ENCODE results near the gene HECW1. TPM values are rescaled to one million over a fixed set of nuclear protein-coding genes. Genes with fewer than 3 reads are reported as not detected.

The HECW1 gene
- total and polyA plus RNA-seq, 5 donors: 0.16 TPM; not detected in 4

DNA sequence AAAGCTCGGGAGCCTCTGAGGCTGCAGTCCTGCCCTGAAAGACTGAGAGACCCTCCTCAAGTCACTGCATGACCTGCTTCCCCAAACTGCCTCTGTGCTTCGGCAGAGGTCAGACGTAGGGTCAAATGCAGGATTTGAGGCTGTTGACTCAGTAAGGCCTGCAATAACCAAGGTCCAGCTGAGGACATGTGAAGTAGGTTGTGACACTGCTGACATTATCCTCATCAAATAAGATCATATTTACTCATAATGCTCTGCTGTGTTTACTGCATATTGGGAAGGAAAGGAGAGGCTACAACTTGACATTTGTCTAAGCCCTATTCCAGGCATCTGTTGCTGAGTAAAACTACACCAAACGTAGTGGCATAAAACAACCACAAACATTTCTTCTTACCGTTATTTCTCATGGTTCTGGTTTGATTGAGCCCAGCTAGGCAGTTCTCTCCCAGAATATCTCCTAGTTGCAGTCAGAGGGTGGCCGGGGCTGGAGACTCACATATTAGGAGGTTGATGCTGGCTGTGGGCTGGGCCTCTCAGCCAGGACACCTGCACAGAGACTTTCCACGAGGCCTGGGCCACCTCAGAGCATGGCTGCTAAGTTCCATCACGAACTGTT is 348.4 kb downstream of the HECW1 start:
- WGBS: 86% methylated on average over 8 of the region's 8 CpGs
- Histone ChIP-seq H3K4me3 (ENCODE audit: low read length) (no peak overlapping the region), H3K9me3 (ENCODE audit: control insufficient read depth, low read length) (no peaks in the 10 kb centered on the region), H3K4me1 (ENCODE audit: control insufficient read depth, insufficient read depth, low read length) (no peaks in the 10 kb centered on the region), H3K27ac (ENCODE audit: low read length) (no peak overlapping the region), H3K27me3 (ENCODE audit: control insufficient read depth, insufficient read depth) (no peaks in the 10 kb centered on the region)
- DNase-seq (no peak), ATAC-seq (no peak)
- intact Hi-C loops (cut with DNase I): no loop called here

DNA sequence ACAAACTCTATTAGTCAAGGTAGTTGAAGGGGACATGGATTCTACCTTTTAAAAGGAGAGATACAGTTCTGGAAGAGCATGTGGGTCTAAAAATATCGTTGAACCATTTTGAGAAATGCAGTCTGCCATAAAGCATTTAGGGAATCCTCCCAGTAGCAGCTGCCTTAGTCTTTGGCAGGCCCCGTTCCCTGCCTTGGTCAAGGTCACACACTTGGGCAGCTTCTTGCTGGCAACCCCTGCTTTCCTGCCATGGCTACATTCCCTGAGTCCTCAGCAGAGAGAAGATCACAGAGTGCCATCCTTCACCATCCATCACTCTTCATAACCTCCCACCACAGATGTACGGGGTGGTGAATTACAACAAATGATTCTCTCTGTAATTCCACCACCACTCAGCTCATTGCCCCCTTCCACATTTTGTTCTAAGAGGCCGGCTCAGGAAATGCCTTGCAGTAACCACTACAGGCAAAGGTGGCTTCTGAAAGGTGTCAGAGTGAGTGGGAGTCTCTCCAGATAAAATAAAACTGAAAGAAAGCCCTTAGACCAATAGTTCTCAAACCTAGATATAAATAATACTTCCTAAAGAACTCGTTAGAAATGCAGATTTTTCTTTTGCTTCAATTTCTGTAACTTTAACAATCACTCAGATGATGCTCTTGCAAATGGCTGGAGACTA is 349.0 kb downstream of the HECW1 start:
- WGBS: 66% methylated on average over 5 of the region's 5 CpGs
- ATAC-seq: peak in 1 of 2 donors; percentile 29
- Histone ChIP-seq H3K4me3 (ENCODE audit: low read length) (no peak overlapping the region), H3K4me1 (ENCODE audit: control insufficient read depth, insufficient read depth, low read length) (no peaks in the 10 kb centered on the region), H3K27ac (ENCODE audit: low read length) (no peak overlapping the region), H3K27me3 (ENCODE audit: control insufficient read depth, insufficient read depth) (no peaks in the 10 kb centered on the region), H3K9me3 (ENCODE audit: control insufficient read depth, low read length) (no peaks in the 10 kb centered on the region)
- DNase-seq: no peak
- intact Hi-C loops (cut with DNase I): no loop called here

DNA sequence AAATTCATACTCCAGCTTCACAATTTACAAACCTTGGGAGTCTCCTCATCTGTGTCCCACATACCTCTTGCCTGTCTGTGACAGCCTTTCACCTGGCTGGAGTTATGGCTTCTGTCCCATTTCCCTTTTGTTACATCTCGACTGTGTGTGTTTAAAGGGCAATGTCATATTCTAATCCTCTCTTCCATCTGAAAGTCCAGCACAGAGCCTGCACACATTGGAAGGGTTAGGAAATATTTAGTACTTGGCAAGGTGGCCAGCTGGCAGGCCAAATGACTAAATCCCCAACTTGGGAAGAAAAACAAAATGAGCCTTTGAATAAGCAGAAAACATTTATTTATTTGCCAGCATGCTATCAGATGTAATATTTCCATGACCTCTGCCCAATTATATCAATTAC is 350.4 kb downstream of the HECW1 start:
- H3K27me3 ChIP-seq (ENCODE audit: control insufficient read depth, insufficient read depth): no peaks in the 10 kb centered on the region
- no peak overlapping the region for H3K27ac ChIP-seq (ENCODE audit: low read length)
- H3K9me3 ChIP-seq (ENCODE audit: control insufficient read depth, low read length): no peaks in the 10 kb centered on the region
- WGBS: 46% methylated on average over 1 of the region's 1 CpG
- no peaks in the 10 kb centered on the region for H3K4me1 ChIP-seq (ENCODE audit: control insufficient read depth, insufficient read depth, low read length)
- peak in 1 of 3 donors; percentile 64 for DNase-seq
- H3K4me3 ChIP-seq (ENCODE audit: low read length): no peak overlapping the region
- ATAC-seq: no peak
- intact Hi-C loops (cut with DNase I): no loop called here

DNA sequence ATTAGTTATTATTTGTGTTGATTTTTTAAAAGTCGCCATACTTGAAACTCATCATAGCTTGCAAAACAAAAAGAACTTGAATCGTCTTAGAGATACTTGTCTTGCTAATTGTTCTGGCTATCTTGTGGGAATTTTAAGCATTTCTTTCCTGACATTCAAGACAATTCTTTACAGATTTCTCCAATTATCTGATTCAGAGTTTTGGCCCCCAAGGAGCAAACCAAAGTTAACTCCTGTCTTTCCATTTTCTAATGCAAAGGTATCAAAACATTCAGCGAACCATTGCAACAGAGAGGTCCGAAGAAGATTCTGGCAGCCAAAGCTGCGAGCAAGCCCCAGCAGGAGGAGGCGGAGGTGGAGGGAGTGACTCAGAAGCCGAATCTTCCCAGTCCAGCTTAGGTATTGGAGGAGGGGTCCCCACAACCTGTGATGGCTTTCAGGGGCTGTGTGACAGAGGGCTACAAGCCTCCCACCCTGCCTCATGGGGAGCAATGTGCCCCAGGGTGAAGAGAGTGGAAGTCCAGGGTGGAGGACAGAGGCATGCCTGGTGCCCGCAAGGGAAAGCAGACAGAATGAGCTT is 351.0 kb downstream of the HECW1 start:
- no peak overlapping the region for H3K4me3 ChIP-seq (ENCODE audit: low read length)
- ATAC-seq: no peak
- intact Hi-C loops (cut with DNase I): no loop called here

DNA sequence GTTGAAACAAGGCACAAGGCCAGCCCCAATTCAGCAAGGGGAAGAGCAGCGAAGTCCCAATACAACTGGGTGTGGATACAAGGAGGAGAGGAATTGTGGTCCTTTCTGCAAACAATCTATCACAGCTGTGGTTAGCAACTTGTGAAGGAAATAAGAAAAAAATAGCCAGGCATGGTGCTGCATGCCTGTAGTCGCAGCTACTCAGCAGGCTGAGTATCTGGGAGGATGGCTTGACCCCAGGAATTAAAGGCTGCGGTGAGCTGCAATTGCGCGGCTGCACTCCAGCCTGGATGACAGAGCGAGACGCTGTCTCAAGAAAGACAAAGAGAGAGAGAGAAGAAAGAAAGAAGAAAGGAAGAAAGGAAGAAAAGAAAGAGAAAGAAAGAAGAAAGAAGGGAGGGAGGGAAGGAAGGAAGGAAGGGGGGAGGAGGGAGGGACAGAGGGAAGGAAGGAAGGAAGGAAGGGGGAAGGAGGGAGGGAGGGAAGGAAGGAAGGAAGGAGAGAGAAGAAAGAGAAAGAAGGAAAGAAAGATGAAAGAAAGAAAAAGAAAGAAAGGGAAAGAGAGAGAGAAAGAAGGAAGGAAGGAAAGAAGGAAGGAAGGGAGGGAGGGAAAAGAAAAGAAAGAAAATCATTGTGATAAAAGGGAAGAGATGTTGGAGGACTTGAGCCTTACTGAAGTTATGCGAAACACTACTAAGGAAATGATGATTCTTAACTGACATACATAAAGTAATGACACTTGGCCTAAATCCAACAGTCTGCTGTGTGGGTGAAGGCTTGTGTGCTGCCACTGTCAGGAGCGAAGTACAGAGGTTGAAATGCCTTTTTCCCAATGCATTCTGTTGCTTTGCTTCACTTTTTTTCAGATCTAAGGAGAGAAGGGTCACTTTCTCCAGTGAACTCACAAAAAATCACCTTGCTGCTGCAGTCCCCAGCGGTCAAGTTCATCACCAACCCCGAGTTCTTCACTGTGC is 353.4 kb downstream of the HECW1 start:
- intact Hi-C loops (cut with DNase I): no loop called here

More for the DNA sequence above, 351.0 kb downstream of the HECW1 start:
- no peak for DNase-seq
- Histone ChIP-seq H3K4me1 (ENCODE audit: control insufficient read depth, insufficient read depth, low read length) (no peaks in the 10 kb centered on the region), H3K27ac (ENCODE audit: low read length) (no peak overlapping the region), H3K27me3 (ENCODE audit: control insufficient read depth, insufficient read depth) (no peaks in the 10 kb centered on the region), H3K9me3 (ENCODE audit: control insufficient read depth, low read length) (no peaks in the 10 kb centered on the region)
- WGBS: 59% methylated on average over 8 of the region's 8 CpGs

DNA sequence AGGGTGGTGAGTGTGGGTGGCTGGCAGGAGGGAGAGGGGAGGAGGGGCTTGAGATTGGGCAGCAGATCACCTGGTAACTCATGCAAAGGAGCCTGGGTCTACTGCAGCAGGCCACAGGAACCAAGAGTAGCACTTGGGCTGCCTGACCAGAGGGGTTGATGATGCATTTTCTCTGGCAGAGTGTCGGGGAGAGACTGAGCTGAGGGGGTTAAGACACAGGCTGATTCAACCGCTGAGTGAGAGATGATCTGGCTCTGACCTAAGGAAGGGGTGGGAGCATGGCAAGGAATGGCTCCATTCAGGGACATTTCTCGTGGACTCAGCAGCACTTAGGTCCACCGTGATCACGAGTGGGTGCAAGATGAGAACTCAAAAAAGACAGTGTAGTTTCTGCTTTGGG is 355.0 kb downstream of the HECW1 start:
- ATAC-seq (no peak), DNase-seq (no peak)
- no peaks in the 10 kb centered on the region for H3K4me1 ChIP-seq (ENCODE audit: control insufficient read depth, insufficient read depth, low read length)
- intact Hi-C loops (cut with DNase I): no loop called here
- H3K27ac ChIP-seq (ENCODE audit: low read length): no peak overlapping the region
- no peaks in the 10 kb centered on the region for H3K9me3 ChIP-seq (ENCODE audit: control insufficient read depth, low read length)
- no peaks in the 10 kb centered on the region for H3K27me3 ChIP-seq (ENCODE audit: control insufficient read depth, insufficient read depth)
- WGBS: 54% methylated on average over 5 of the region's 5 CpGs
- no peak overlapping the region for H3K4me3 ChIP-seq (ENCODE audit: low read length)

More for the DNA sequence above, 353.4 kb downstream of the HECW1 start:
- Histone ChIP-seq H3K4me1 (ENCODE audit: control insufficient read depth, insufficient read depth, low read length) (no peaks in the 10 kb centered on the region), H3K27ac (ENCODE audit: low read length) (no peak overlapping the region), H3K4me3 (ENCODE audit: low read length) (no peak overlapping the region), H3K9me3 (ENCODE audit: control insufficient read depth, low read length) (no peaks in the 10 kb centered on the region), H3K27me3 (ENCODE audit: control insufficient read depth, insufficient read depth) (no peaks in the 10 kb centered on the region)
- WGBS: 80% methylated on average over 11 of the region's 11 CpGs
- ATAC-seq (no peak), DNase-seq (no peak)

DNA sequence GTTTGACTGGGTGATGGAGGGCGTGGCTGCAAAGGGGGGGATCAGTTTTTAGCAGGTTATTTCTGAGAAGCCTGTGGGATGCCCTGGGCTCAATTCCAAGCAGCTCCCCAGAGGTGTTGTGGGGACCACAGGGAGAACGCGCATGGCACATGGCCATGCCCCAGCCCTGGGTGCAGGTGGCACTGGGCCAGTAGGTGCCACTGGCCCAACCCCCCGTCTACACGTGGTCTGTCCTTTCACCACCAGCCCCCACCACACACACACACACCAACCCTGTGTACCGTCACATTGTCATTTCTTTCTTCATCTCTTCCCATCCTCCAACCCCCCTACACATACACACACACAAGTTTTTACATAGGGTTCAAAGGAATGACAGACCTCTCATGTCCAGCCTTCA is 355.4 kb downstream of the HECW1 start:
- intact Hi-C loops (cut with DNase I): no loop called here
- no peak overlapping the region for H3K4me3 ChIP-seq (ENCODE audit: low read length)
- WGBS: 83% methylated on average over 6 of the region's 6 CpGs

DNA sequence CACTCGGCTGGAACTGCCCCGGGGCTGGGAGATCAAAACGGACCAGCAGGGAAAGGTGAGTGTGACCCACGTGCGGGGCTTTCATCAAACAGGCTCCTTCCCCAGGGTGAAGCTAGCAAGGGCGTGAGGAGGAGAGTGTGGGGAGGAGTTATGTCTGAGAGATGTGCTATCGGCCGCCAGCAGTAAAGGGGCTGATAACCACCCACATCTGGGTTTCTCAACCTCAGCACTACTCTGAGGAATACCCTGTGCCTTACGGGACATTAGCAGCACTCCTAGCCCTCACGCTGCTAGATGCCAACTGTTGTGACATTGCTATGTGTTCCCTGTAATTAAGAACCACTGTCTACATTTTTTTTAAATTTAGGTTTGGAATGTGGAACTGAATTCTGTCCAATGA is 356.6 kb downstream of the HECW1 start:
- Histone ChIP-seq H3K27me3 (ENCODE audit: control insufficient read depth, insufficient read depth) (no peaks in the 10 kb centered on the region), H3K9me3 (ENCODE audit: control insufficient read depth, low read length) (no peaks in the 10 kb centered on the region), H3K4me3 (ENCODE audit: low read length) (no peak overlapping the region), H3K4me1 (ENCODE audit: control insufficient read depth, insufficient read depth, low read length) (no peaks in the 10 kb centered on the region), H3K27ac (ENCODE audit: low read length) (no peak overlapping the region)
- intact Hi-C loops (cut with DNase I): no loop called here
- DNase-seq (no peak), ATAC-seq (no peak)
- 58% methylated on average over 10 of the region's 10 CpGs for WGBS

More for the DNA sequence above, 355.4 kb downstream of the HECW1 start:
- H3K9me3 ChIP-seq (ENCODE audit: control insufficient read depth, low read length): no peaks in the 10 kb centered on the region
- no peaks in the 10 kb centered on the region for H3K27me3 ChIP-seq (ENCODE audit: control insufficient read depth, insufficient read depth)
- no peak overlapping the region for H3K27ac ChIP-seq (ENCODE audit: low read length)
- H3K4me1 ChIP-seq (ENCODE audit: control insufficient read depth, insufficient read depth, low read length): no peaks in the 10 kb centered on the region
- DNase-seq: no peak
- ATAC-seq: no peak

DNA sequence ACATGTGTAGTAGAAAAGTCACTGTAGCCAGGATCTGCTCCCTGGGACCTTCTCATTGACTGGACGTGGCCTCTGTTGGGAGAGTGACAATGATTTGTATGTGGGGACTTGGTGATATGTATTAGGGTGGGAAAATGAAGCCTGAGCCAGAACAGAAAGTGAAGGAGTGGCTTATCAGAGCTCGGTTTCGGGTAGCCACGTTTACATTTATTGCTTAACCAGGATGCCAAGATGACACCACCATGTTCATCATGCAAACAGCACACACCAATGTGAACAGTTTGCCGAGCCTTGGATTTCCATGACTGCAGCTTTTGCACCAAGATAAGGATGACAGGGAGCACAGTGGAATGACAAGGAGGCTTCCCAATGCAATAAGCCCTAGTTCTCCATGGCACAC is 357.7 kb downstream of the HECW1 start:
- WGBS: 67% methylated on average over 5 of the region's 5 CpGs
- ATAC-seq (no peak), DNase-seq (no peak)
- intact Hi-C loops (cut with DNase I): no loop called here
- Histone ChIP-seq H3K27ac (ENCODE audit: low read length) (no peak overlapping the region), H3K9me3 (ENCODE audit: control insufficient read depth, low read length) (no peaks in the 10 kb centered on the region), H3K4me1 (ENCODE audit: control insufficient read depth, insufficient read depth, low read length) (no peaks in the 10 kb centered on the region), H3K4me3 (ENCODE audit: low read length) (no peak overlapping the region), H3K27me3 (ENCODE audit: control insufficient read depth, insufficient read depth) (no peaks in the 10 kb centered on the region)

DNA sequence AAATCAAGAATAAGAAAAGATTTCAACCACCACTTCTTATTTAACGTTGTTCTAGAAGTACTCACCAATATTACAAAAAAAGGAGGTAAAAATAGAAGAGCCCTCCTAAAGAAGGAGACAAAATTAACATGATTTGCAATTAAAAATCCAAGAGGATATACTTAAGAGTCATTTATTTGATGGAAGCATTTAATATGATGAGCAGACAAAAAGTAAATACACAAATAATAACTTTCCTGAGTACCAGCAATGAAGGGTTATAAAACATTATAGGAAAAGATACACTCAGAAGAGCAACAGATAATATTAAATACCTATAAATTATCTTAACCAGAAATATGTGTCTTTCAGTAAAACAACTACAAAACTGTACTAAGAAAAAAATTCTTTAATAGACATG is 363.5 kb downstream of the HECW1 start:
- no peak overlapping the region for H3K4me3 ChIP-seq (ENCODE audit: low read length)
- WGBS: 90% methylated on average over 1 of the region's 1 CpG
- H3K27ac ChIP-seq (ENCODE audit: low read length): no peak overlapping the region
- no peak for ATAC-seq
- H3K27me3 ChIP-seq (ENCODE audit: control insufficient read depth, insufficient read depth): no peaks in the 10 kb centered on the region
- no peaks in the 10 kb centered on the region for H3K4me1 ChIP-seq (ENCODE audit: control insufficient read depth, insufficient read depth, low read length)
- no peak for DNase-seq
- intact Hi-C loops (cut with DNase I): no loop called here
- H3K9me3 ChIP-seq (ENCODE audit: control insufficient read depth, low read length): no peaks in the 10 kb centered on the region

DNA sequence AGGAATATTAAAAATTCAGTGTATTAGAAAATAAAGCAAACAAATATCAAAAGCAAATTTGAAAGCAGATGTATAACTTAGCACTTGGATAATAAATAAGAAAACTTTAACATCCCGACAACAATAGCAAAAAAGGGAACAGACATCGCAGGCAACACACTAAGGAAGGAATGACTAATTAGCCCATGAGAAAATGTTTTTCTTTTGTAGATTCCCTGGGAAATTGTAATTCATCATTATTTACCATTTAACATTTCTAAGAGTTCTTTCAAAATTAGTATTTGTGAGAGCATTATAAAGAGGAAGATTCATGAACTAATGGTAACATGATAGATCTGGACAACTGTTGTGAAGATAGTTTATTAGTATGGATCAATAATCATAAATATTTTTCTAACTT is 364.4 kb downstream of the HECW1 start:
- no peaks in the 10 kb centered on the region for H3K27me3 ChIP-seq (ENCODE audit: control insufficient read depth, insufficient read depth)
- intact Hi-C loops (cut with DNase I): no loop called here
- DNase-seq (no peak), ATAC-seq (no peak)
- H3K4me1 ChIP-seq (ENCODE audit: control insufficient read depth, insufficient read depth, low read length): no peaks in the 10 kb centered on the region
- no peaks in the 10 kb centered on the region for H3K9me3 ChIP-seq (ENCODE audit: control insufficient read depth, low read length)
- WGBS: 87% methylated on average over 2 of the region's 2 CpGs
- no peak overlapping the region for H3K27ac ChIP-seq (ENCODE audit: low read length)
- H3K4me3 ChIP-seq (ENCODE audit: low read length): no peak overlapping the region

Measured in right cardiac atrium (tissue), 5 donors.